Fibroblast of skin of left quadriceps (primary cell): ENCODE data around the gene B9D1.
"Not testable (repeated sequence)": the region's sequence is repeated elsewhere in the genome, so short reads cannot be mapped to it uniquely, and the experiment has no call there.

ENCODE experiments used
- DNase-seq, 2 experiments: peaks; one replicate each; pipeline ENCODE4 v3.0.0-alpha.2; 2013; ENCODE audit warnings: low read depth in 2 of 2

Gene B9D1

DNA sequence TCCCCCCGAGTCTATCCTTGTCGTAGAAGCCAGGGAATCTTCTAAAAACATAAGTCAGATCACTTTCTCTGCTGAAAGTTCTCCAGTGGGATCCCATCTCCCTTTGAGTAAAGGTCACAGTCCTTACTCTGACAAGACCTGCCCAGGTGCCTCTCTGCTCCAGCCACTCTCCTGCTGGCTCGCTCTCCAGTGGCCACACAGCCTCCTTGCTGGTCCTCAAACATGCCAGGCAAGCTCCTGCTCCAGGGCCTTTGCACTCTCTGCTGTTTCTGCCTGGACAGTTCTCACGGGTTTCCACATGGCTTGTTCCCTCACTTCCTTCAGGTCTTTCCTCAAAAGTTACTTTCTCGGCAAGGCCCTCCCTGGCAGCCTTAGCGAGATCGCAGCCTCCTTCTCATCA lies 3.4 kb downstream of the B9D1 start:
- no peak for DNase-seq

DNA sequence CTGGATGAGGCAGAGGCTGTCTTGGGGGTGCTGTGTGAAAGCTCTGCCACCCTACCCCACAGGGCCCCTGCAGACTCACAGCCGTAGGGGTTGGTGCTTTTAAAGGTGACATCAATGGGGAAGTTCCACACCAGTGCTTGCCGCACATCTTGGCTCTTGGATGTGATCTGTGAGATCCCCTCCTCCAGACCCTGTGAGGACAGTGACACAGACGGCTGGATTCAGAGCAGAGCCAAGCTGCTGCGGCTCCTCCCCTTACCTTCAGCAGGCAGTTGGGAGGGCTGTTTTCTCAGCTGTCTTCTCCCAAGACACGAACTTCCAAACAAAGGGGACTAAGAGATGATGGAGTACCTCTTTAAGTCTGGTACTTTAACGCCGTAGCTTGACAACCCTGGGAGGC lies 4.8 kb downstream of the B9D1 start:
- DNase-seq, result no peak

DNA sequence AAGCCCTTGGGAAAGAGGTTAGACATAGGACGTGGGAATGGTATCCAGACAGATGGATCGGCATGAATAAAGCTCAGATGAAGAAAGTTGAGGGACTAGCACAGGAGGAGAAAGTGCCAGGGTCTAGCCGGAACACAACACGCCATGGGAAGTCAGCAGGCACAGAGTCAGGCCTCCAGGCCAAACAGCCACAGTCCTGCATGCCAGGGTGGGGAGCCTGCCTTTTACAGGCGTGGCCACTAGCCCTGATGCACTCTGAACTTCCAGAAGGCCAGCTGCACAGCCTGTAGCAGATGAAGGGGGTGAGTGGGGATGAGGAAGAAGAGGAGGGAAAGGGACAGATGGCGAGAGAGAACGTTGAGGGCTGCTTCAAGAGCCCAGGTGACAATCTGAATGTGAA lies 5.2 kb downstream of the B9D1 start:
- no peak for DNase-seq

DNA sequence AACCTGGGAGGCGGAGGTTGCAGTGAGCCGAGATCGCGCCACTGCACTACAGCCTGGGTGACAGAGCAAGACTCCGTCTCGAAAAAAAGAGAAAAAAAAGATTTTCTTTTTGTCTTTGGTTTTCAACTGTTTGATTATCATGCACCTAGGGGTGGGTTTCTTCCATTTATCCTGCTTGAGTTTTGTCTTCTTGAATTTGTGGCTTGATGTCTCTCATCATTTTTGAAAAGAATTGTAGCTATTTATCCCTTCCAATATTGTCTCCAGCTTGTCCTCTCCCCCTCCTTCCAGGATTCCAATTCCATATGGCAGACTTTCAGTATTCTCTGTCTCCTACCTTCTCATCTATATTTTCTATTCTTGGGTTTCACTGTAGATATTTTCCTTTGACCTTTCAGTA lies 7.8 kb downstream of the B9D1 start:
- DNase-seq, result no peak

DNA sequence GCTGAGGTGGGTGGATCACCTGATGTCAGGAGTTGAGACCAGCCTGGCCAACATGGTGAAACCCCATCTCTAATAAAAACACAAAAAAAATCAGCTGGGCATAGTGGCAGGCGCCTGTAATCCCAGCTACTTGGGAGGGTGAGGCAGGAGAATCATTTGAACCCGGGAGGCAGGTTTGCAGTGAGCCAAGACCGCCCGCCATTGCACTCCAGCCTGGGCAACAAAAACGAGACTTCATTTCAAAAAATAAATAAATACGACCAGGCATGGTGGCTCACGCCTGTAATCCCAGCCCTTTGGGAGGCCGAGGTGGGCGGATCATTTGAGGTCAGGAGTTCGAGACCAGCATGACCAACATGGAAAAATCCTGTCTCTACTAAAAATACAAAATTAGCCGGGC lies 9.1 kb downstream of the B9D1 start:
- not testable (repeated sequence) for DNase-seq

DNA sequence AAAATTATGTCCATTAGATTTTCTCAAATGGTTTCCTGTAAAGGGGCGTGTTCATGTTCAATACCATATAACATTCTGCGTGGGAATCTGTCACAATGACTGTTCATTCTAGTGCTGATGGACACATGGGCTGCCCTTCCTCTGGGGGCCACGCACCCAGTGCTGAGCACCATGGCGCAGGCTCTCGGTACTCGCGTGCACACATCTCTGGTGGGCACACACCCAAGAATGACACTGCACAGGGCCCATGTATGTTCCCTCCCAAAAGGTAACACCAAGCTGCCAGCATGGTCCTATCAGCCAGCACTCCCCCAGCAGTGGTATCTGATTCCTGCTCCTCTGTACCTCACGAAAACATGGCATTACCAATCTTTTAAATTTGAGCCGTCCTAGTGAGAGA lies 13.7 kb downstream of the B9D1 start:
- no peak for DNase-seq

DNA sequence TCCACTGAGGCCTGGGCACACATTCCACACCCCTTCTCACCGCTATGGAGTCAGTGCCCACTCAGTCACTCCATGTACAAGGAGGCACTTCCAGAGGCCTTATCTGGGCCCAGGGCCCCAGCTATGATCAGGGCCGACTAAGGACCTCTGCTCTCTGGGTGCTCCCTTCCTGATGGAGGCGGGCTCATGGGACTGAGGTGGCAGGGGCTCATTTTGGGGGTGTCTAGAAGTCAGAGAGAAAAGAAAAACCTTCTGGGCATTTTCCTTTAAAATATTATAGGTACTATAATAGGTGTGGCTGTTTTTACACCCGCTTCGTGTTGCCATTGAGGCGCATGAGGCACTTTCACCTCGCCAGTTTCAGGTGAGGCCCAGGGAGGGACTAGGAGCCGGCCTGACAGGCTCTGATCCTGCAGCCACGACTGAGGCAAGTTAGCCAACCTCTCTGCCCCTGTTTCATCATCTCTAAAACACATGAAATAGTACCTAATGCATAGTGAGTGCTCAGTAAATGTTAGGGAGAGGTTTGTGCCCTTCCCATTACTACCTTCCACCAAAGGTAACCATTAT lies 14.4 kb downstream of the B9D1 start:
- no peak for DNase-seq

DNA sequence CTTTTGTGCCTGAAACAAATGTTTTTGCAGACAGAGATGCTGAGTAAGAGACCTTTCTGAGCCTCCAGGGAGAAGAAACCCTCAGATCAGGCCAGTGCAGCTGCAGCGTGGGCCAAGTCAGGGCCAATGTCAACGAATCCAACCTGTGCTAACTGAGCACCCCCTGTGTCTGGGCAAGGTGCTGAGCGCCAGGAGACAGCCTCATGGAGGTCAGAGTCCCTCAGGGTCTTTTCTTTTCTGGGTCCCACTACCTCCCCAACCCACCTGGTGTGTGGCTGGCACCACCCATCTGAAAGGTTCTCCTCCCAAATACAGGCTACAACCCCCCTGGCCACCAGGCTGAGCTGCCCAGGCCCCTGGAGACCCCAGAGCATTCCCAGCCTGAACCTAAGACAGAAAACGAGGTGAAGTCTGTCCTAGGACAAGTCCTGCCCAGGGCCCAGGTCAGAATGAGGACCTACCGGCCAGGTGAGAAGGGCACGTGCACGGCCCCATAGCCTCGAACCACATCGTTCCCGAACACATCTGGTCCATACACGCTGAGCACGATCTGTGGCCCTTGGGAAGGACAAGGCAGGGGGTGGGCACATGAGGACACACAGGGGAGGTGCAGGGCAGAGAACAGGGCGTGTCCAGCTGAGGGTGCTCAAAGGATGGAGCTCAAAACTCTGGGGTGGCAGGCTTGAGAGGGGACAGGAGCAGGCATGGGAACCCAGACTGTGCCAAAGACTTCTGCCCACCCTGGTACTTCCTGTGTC lies 15.0 kb downstream of the B9D1 start:
- no peak for DNase-seq

DNA sequence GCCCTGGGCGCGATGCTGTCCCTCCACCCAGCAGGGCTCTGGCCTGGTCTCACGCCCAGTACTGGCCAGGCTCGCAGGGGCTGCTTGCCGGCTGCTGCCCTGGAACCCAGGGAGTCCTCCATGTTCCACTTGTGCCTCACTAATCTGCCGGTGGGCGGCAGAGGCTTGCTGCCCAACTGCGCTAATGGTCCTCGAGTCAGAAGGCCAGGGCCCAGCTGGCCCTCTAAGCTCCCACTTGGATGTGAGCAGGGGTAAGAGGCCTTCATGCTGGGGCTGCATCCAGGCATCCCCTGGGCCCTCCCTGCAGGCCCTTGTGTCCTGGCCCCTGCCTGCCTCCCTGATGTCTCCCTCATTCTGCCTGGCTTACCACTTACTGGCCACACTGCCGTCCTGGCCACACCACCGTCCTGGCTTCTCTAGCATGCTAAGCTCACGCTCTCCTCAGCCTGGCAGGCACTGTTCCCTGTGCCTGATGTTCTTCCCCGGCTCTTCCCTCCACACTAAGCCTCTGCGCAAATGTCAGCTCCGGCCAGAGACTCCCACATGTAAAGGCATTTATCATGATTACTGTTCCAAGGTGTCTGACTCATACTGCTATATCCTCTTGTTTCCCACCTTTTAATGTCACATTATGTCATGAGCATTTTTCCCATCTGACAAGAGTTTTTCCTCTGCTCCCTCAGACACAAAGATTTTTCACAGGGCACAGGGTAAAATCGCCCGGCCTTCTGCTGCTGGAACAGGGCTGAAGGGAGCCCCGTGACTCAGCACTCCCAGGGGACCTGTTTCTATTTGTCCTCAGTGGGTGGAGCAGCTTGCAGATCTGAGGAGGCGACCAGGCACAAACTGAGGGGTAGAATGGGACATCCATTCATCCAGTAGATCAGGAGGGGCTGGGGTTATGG lies 15.9 kb downstream of the B9D1 start:
- peak; percentile 27 to 37 for DNase-seq

DNA sequence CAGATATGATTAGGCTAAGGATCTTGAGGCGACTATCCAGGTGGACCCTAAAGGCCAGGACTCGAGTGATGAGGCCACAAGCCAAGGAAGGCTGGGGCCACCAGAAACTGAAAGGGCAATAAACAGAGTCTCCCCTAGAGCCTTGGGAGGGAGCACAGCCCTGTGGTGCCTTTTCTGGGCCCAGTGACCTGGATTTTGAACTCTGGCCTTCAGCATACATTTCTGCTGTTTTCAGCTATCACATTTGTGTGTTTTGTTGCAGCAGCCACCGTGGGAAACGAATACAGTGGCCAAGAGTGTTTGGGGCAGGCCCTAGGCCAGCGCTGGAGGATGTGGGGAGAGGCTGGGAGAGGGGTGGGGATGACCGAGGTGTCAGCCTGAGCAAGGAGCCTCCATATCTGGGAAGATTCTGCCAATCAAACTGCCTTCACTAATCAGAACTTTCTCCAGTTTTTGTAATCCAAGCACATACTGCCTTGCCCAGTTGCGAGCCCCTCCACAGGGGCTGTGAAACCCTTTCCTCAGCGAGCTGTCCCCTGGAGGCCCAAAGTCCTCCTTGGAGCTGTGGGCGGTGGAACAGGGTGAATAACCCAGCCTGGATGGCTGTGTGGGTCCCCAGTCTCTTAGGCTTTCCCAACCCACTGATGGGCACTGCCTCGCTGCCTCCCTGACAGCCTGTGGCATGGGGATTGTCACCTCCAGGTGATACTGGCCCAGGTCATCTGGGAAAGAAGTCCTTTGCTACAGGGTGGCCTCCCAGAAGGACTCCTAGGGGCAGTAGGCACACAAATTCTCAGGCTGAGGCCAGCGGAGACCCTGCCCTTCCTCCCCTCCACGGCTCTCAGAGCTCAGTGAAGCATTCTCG lies 16.8 kb downstream of the B9D1 start:
- DNase-seq, result no peak

DNA sequence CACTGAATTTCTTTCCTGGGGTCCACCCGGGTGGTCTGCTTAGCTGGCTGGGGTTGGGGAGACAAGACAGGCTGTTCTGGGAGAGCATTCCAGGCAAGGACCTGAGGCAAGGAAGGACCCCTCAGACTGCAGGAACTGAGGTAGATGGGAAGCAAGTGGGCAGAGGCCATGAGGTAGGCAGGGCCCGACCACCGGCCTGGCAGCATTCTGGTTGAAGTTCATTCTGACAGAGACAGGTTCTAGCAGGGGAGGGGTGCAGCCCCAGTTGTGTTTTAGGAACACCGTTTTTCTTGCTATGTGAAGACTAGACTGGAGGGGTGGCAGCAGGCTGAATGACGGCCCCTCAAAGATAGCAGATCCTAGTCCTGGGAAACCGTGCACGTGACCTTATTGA lies 17.5 kb downstream of the B9D1 start:
- no peak for DNase-seq

DNA sequence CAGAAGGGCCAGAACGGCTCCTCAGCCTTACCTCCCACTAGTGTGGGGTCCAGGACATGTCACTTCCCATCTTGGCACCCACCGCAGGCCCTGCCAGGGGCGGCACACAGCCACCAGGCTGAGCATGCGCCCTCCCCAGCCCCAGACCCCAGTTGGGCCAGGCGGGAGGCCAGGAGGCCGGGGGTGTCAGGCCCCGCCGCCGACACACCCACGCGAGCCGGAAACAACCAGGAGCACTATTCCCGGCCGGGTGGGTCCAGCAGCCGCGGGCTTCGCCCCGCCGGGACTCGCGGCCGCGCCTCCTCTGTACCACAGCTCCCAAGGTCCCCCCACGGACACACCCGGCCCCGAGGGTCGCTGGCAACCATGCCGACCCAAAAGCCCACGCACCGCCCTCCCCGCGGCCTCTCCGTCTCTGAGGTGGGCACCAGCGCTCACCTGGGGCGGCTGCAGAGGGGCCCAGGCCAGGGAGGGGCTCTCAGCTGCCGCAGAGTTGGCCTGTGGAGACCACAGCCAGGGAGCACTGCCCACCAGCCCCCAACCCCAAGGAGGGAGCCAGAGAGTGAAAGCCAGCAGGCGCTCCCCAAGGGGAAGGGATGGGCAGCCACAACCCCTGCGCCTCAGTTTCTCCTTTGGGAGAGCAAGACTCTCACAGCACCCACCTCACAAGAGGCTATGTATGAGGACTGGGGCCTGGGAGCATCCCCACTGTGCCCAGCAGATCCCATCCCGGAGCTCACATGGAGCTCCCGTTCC lies 18.0 kb downstream of the B9D1 start:
- no peak for DNase-seq

DNA sequence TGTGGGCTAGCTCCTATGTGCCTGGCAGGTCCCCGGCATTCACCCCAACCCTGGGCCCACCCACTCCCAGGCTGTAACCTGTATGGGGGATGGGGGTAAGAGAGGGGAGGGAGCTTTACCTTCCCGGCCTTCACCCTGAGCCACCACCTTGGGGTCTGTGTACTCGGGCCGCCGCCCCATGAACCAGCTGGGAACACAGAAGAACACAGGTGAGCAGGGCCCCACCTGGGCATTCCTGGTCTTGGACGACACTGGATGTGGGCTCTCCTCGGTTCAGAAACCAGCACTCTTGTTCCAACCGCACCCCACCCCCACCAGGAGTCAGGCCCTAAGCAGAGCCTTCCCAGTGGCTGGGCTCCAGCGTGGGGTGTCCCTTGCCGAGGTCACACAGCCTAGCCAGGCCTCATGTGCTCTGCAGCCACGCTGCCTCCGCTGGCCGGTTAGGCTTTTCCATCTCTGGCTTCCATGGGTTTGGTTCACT lies 18.8 kb downstream of the B9D1 start:
- no peak for DNase-seq

DNA sequence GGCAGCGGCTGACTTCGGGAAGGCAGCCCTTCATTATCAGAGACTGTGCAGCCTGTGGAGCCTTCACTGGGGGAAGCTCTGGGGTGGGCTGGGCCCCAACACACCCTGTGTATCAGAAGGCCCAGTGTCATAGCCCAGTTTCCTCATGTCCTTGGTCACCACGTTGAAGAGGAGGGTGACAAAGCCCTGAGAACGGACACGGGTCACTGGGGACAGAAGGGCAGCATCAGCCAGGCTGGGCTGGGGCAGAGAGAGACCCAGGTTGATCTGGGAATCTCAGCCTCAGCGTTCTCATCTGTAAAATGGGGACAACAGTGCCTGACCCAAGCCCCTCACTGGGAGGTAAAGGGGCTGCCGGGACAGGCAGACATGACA lies 19.3 kb downstream of the B9D1 start:
- no peak for DNase-seq

DNA sequence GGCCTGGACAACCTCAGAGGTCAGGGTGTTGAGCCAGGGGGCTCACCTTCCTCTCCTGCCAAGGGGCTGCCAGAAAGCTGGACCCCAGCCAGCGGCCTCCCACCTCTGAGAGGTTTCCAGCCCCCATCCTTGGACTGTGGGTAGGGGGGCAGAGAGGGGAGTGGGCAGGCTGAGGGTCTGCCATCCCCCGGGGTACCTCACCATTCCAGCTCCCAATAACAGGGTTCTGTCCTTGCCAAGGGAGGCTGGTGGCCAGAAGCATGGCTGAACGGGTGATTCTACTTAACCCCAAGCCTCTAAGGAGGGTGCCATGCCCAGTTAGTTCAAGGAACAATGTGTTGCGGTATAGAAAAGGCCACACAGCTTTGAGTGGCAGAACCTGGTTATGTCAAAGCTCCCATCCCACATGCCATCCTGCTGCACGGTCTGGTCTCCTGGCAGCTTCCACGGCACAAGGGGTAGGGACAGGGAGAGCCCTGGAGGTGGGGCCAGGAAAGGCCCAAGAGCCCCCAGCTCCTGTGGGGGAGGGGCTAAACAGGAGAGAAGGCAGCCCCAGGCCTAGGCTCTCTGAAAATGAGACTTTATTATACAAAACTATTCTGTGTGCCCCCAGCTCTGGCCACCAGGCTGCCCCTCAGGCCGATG lies 19.8 kb downstream of the B9D1 start:
- no peak for DNase-seq

DNA sequence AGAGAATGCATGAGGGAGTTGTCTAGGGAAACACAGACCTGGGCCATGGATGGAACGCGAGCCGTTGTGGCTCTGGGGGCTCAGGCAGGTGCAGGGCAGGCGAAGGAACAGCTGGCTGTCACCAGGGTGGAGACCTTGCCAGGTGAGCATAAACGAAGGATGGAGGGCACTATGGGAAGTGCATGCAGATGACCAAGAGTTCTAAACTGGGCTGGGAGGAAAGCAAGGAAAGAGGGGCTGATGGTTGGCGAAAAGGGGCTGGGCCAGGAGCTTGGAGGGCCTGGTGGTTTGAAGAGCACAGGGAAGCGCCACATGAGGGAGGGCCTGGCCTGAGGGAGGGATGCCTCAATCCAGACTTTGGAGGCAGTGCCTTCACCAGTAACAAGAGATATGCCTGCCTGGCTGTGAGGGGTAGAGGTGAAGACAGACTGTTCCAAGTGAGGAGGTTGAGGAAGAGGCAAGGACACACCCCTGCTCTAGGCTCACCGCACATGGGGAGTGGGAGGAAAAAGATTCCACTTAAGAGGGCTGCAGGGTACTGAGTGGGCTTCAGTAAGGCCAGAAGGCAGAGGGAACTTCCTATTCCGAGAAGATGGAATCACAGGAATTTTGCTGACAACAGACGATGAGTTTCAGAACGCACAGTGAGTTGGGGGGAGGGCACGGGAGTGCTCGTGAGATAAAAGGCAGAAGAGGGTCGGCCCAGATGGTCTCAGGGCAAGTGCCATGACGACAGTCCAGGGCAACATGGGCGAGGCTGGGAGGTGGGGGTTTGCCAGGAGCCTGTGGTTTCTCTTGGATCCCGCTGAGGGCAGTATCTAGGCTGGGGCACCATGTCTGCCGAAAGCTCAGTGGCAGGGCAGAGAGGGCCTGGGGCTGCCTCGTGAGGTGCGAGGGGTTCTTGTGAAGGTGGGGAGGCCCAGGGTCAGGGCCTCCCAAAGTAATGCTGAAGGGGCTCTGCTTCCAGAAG lies 20.6 kb downstream of the B9D1 start:
- DNase-seq, result peak in 1 of 2 experiments; percentile 16

DNA sequence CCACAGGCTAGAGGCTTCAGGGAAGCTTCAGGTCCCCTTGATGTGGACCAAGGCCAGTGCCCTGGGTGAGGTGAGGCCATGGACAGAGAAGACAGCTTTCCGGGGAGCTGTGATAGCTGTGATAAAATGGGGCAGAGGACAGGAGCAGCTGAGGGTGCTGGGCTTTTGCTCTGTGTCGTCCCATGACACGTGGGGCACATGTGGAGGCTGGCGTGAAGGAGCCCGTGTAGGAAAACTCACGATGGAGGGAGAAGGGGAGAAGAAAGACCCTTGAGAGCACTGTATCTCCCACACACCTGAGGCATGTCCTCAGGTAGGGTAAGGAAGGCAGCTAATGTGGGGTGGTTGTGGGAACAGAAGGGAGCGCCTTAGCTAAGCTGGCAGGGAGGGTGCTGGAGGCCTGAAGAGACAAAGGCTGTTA lies 21.3 kb downstream of the B9D1 start:
- DNase-seq, result no peak

DNA sequence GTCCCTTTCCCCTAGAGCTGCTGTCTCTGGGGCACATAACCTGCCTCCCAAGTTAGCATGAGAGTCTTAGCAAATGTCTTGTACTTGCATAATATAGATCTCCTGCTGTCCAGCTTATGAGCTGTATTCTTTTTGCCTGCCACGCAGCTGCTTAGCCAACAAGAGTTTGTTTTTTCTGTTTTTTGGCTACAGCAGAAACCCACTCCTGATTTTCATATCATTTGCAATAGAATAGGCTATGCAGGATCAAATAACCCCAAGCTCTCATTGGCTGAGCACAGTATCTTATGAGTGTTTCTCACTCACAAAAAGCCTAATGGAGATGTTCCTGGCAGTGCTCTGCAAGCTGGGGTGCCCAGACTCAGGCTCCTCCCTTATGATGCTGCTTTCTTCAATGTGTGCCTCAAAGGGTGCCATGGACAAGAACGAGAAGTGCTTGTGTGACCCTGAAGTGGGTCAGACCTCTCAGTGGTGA lies 23.1 kb downstream of the B9D1 start:
- no peak for DNase-seq
